ENCODE results near the gene DLGAP4. TPM values are rescaled to one million over a fixed set of nuclear protein-coding genes. Genes with fewer than 3 reads are reported as not detected.

DLGAP4 gene
- polyA plus RNA-seq, 1 experiment = 34.9 TPM

GRCh38 chr20:36408219-36408618 is 102.1 kb downstream of the DLGAP4 start:
- H3K4me3 ChIP-seq (ENCODE audit: low read depth, low read length) = no peak overlapping the region
- ChIA-PET CTCF (interaction anchor here (1.1 kb wide), 1 partner anchor 31 kb away, joined by 3 read pairs; no protein-coding TSS in a partner anchor), POLR2A (no interaction called here)
- no peak for DNase-seq (ENCODE audit: low read depth)
- H3K27me3 ChIP-seq (ENCODE audit: control insufficient read depth, insufficient read depth, low read length) = peaks cover 5% of the 10 kb centered on the region; the same call in 1 of the 2 replicates
- H3K36me3 ChIP-seq (ENCODE audit: control insufficient read depth, insufficient read depth, low read length) = no peaks in the 10 kb centered on the region
- TF ChIP-seq CTCF (IDR thresholded peaks at IDR 0.05; ENCODE audit: insufficient read depth, low read depth, low read length) = no peak

GRCh38 chr20:36411861-36412454 is 105.8 kb downstream of the DLGAP4 start:
- H3K36me3 ChIP-seq (ENCODE audit: control insufficient read depth, insufficient read depth, low read length) = no peaks in the 10 kb centered on the region
- no peak for DNase-seq (ENCODE audit: low read depth)
- ChIA-PET CTCF (no interaction called here), POLR2A (no interaction called here)
- H3K27me3 ChIP-seq (ENCODE audit: control insufficient read depth, insufficient read depth, low read length) = peaks cover 8% of the 10 kb centered on the region
- H3K4me3 ChIP-seq (ENCODE audit: low read depth, low read length) = no peak overlapping the region
- no peak for TF ChIP-seq CTCF (IDR thresholded peaks at IDR 0.05; ENCODE audit: insufficient read depth, low read depth, low read length)

GRCh38 chr20:36415475-36416002 is 109.4 kb downstream of the DLGAP4 start:
- peaks cover 8% of the 10 kb centered on the region for H3K27me3 ChIP-seq (ENCODE audit: control insufficient read depth, insufficient read depth, low read length)
- ChIA-PET CTCF (no interaction called here), POLR2A (no interaction called here)
- H3K4me3 ChIP-seq (ENCODE audit: low read depth, low read length) = no peak overlapping the region
- no peak for TF ChIP-seq CTCF (IDR thresholded peaks at IDR 0.05; ENCODE audit: insufficient read depth, low read depth, low read length)
- no peak for DNase-seq (ENCODE audit: low read depth)
- H3K36me3 ChIP-seq (ENCODE audit: control insufficient read depth, insufficient read depth, low read length) = no peaks in the 10 kb centered on the region

GRCh38 chr20:36418711-36419110 is 112.6 kb downstream of the DLGAP4 start:
- POLR2A ChIA-PET = no interaction called here

GRCh38 chr20:36421641-36422040 is 115.5 kb downstream of the DLGAP4 start:
- ChIA-PET POLR2A (no interaction called here), CTCF (no interaction called here)
- TF ChIP-seq CTCF (IDR thresholded peaks at IDR 0.05; ENCODE audit: insufficient read depth, low read depth, low read length) = no peak
- DNase-seq (ENCODE audit: low read depth) = no peak
- Histone ChIP-seq H3K27me3 (ENCODE audit: control insufficient read depth, insufficient read depth, low read length) (0 out of 2 replicates have a peak, but pooled peaks cover 2% of the 10 kb centered on the region), H3K4me3 (ENCODE audit: low read depth, low read length) (no peak overlapping the region), H3K36me3 (ENCODE audit: control insufficient read depth, insufficient read depth, low read length) (no peaks in the 10 kb centered on the region)

More at GRCh38 chr20:36418711-36419110, 112.6 kb downstream of the DLGAP4 start:
- TF ChIP-seq CTCF (IDR thresholded peaks at IDR 0.05; ENCODE audit: insufficient read depth, low read depth, low read length) = no peak
- H3K27me3 ChIP-seq (ENCODE audit: control insufficient read depth, insufficient read depth, low read length) = peaks cover 7% of the 10 kb centered on the region; the same call in 1 of the 2 replicates
- no peak overlapping the region for H3K4me3 ChIP-seq (ENCODE audit: low read depth, low read length)
- DNase-seq (ENCODE audit: low read depth) = no peak
- CTCF ChIA-PET = interaction anchor here (1.1 to 2.0 kb wide), 2 partner anchors 8 to 21 kb away, joined by 3 to 15 read pairs; no protein-coding TSS in a partner anchor
- H3K36me3 ChIP-seq (ENCODE audit: control insufficient read depth, insufficient read depth, low read length) = no peaks in the 10 kb centered on the region
